CD4-positive, CD25-positive, alpha-beta regulatory T cell (primary cell): ENCODE measurements around the gene AGXT2. TPM values are rescaled to one million over a fixed set of nuclear protein-coding genes. Genes with fewer than 3 reads are reported as not detected.

Experiments used
- ATAC-seq, 2 donors: fragments of 150-1000 bp; cut with Tn5 transposase; one replicate each; pipeline ENCODE4 v1.10.0; 2021; ENCODE audit warnings: low read depth in 2 of 2, moderate number of reproducible peaks in 2 of 2, moderate library complexity in 1 of 2
- DNase-seq, 3 donors: peaks; one replicate each; pipeline versions ENCODE4 v3.0.0 to v3.0.0-alpha.2; 2012 to 2022; ENCODE audit warnings: mixed read lengths in 1 of 3
- H3K27ac ChIP-seq: one replicate; pipeline ENCODE4 v1.7.0; 2013; ENCODE audit warnings: mild to moderate bottlenecking, low read length; ENCODE audit not compliant: insufficient read depth, poor library complexity, severe bottlenecking
- H3K27me3 ChIP-seq: one replicate; pipeline ENCODE4 v1.7.0; 2013; ENCODE audit warnings: low read length; ENCODE audit not compliant: control insufficient read depth, insufficient read depth
- H3K36me3 ChIP-seq: one replicate; pipeline ENCODE4 v1.7.0; 2013; ENCODE audit warnings: mild to moderate bottlenecking, low read length, moderate library complexity; ENCODE audit not compliant: control insufficient read depth, insufficient read depth
- H3K4me1 ChIP-seq: 2 replicates; pipeline ENCODE4 v1.7.0; 2013; ENCODE audit warnings: mild to moderate bottlenecking, low read length; ENCODE audit not compliant: insufficient read depth, control insufficient read depth, poor library complexity, severe bottlenecking
- H3K4me3 ChIP-seq: one replicate; pipeline ENCODE4 v1.7.0; 2013; ENCODE audit warnings: low read depth, mild to moderate bottlenecking, low read length, moderate library complexity
- H3K9me3 ChIP-seq, 2 experiments: 1 replicate in 1 of 2; 2 replicates in 1 of 2; pipeline ENCODE4 v1.7.0; 2013; ENCODE audit warnings: low read length in 2 of 2, mild to moderate bottlenecking in 1 of 2, moderate library complexity in 1 of 2; ENCODE audit not compliant: control insufficient read depth in 2 of 2
- H3K27ac Mint-ChIP-seq, 3 donors: one replicate each; pipeline ENCODE4 v1.8.0; 2020 to 2022; ENCODE audit warnings: mild to moderate bottlenecking in 3 of 3, mixed read lengths in 3 of 3, moderate library complexity in 2 of 3
- H3K27me3 Mint-ChIP-seq: one replicate; pipeline ENCODE4 v1.8.0; 2022; ENCODE audit warnings: mild to moderate bottlenecking, mixed read lengths
- H3K36me3 Mint-ChIP-seq: one replicate; pipeline ENCODE4 v1.8.0; 2020; ENCODE audit warnings: mixed read lengths
- H3K4me1 Mint-ChIP-seq, 4 donors: one replicate each; pipeline ENCODE4 v1.8.0; 2020 to 2022; ENCODE audit warnings: mixed read lengths in 4 of 4, mild to moderate bottlenecking in 1 of 4
- H3K4me3 Mint-ChIP-seq, 4 donors: one replicate each; pipeline ENCODE4 v1.8.0; 2020 to 2022; ENCODE audit warnings: mild to moderate bottlenecking in 4 of 4, mixed read lengths in 4 of 4, moderate library complexity in 3 of 4
- H3K9me3 Mint-ChIP-seq, 7 donors: one replicate each; pipeline ENCODE4 v1.8.0; 2020 to 2022; ENCODE audit warnings: mixed read lengths in 7 of 7, mild to moderate bottlenecking in 3 of 7, moderate library complexity in 2 of 7
- polyA plus RNA-seq, 4 donors: library from polyadenylated mRNA; unstranded; fragments of 300-500 nt; fragmentation: Illumina TruSeq; gene quantifications; one replicate each; pipeline ENCODE4 v1.2.3, GENCODE V29; 2021
- total RNA-seq: library from RNA; stranded (reverse); gene quantifications from one replicate; pipeline ENCODE4 v1.2.3, GENCODE V29; 2022

Gene AGXT2
- total and polyA plus RNA-seq, 5 donors from 2014 or later = not detected

- H3K4me3 Mint-ChIP-seq = no peak overlapping the region
- ATAC-seq (no peak), DNase-seq (peak in 2 of 3 donors; percentile 6 to 20)
- no peaks in the 10 kb centered on the region for H3K9me3 Mint-ChIP-seq
- Histone ChIP-seq H3K27ac (no peak overlapping the region), H3K27me3 (no peaks in the 10 kb centered on the region), H3K36me3 (peaks cover 19% of the 10 kb centered on the region), H3K4me3 (no peak overlapping the region), H3K9me3 (no peaks in the 10 kb centered on the region), H3K4me1 (no peaks in the 10 kb centered on the region)
- H3K36me3 Mint-ChIP-seq = peaks cover 14% of the 10 kb centered on the region
- H3K4me1 Mint-ChIP-seq = peaks cover 0 to 6% (median 3%) of the 10 kb centered on the region in 4 donors
- H3K27ac Mint-ChIP-seq = no peak overlapping the region
- H3K27me3 Mint-ChIP-seq = no peaks in the 10 kb centered on the region
Measured at GRCh38 chr5:34957857-34958690, 89.7 kb downstream of the AGXT2 start.

- no peaks in the 10 kb centered on the region for H3K27me3 Mint-ChIP-seq
- peaks cover 0 to 6% (median 3%) of the 10 kb centered on the region in 4 donors for H3K4me1 Mint-ChIP-seq
- H3K36me3 Mint-ChIP-seq = peaks cover 20% of the 10 kb centered on the region
- no peak overlapping the region for H3K4me3 ChIP-seq
- peaks cover 23% of the 10 kb centered on the region for H3K36me3 ChIP-seq
- no peak overlapping the region for H3K4me3 Mint-ChIP-seq
- no peak overlapping the region for H3K27ac ChIP-seq
- no peak for DNase-seq
- no peaks in the 10 kb centered on the region for H3K9me3 ChIP-seq
- no peak for ATAC-seq
- H3K4me1 ChIP-seq = no peaks in the 10 kb centered on the region
- H3K27me3 ChIP-seq = no peaks in the 10 kb centered on the region
- H3K9me3 Mint-ChIP-seq = no peaks in the 10 kb centered on the region
- H3K27ac Mint-ChIP-seq = no peak overlapping the region
Measured at GRCh38 chr5:34957321-34957720, 90.4 kb downstream of the AGXT2 start.

Other genes with a start within 250 kb of the AGXT2 start
- not detected for gene TTC23L, start 208.8 kb downstream of the AGXT2 start, total RNA-seq
- not detected for gene TTC23L, start 208.8 kb downstream of the AGXT2 start, polyA plus RNA-seq
- 18.1 TPM for gene RAD1, start 132.4 kb downstream of the AGXT2 start, total RNA-seq
- 10 to 100 TPM; 18.2 to 29.6 (median 20.0) TPM for gene RAD1, start 132.4 kb downstream of the AGXT2 start, polyA plus RNA-seq
- 20.5 TPM for gene BRIX1, start 132.2 kb downstream of the AGXT2 start, total RNA-seq
- 10 to 100 TPM; 44.2 to 51.0 (median 48.0) TPM for gene BRIX1, start 132.2 kb downstream of the AGXT2 start, polyA plus RNA-seq
- gene DNAJC21, start 118.4 kb downstream of the AGXT2 start, total RNA-seq = 42.9 TPM
- 10 to 100 TPM; 15.0 to 26.3 (median 17.6) TPM for gene DNAJC21, start 118.4 kb downstream of the AGXT2 start, polyA plus RNA-seq
- gene PRLR, start 182.5 kb upstream of the AGXT2 start, total RNA-seq = not detected
- gene PRLR, start 182.5 kb upstream of the AGXT2 start, polyA plus RNA-seq = not detected